Hypothalamus (tissue), 51 donors: ENCODE measurements around the gene MYT1.

Source experiments
- DNase-seq, 51 donors: peaks; one replicate each; lab custom pipeline; 2025; lab: John Stamatoyannopoulos, UW

MYT1 gene

GRCh38 chr20:64139199-64140060 lies 24.8 kb upstream of the MYT1 start:
- no peak for DNase-seq

GRCh38 chr20:64140061-64140931 lies 24.0 kb upstream of the MYT1 start:
- no peak for DNase-seq

GRCh38 chr20:64140956-64141355 lies 23.3 kb upstream of the MYT1 start:
- DNase-seq: no peak

GRCh38 chr20:64142590-64142989 lies 21.7 kb upstream of the MYT1 start:
- DNase-seq: no peak

- DNase-seq: no peak
Observed at GRCh38 chr20:64143018-64143801, 21.0 kb upstream of the MYT1 start.

GRCh38 chr20:64144144-64144912 lies 19.9 kb upstream of the MYT1 start:
- no peak for DNase-seq

- DNase-seq: no peak
Observed at GRCh38 chr20:64145458-64146300, 18.6 kb upstream of the MYT1 start.

GRCh38 chr20:64146301-64146935 lies 17.8 kb upstream of the MYT1 start:
- DNase-seq: no peak

GRCh38 chr20:64146936-64147477 lies 17.2 kb upstream of the MYT1 start:
- peak in 2 of 51 donors; percentile 11 to 36 for DNase-seq

GRCh38 chr20:64148581-64148980 lies 15.7 kb upstream of the MYT1 start:
- DNase-seq: no peak

- DNase-seq: no peak
Observed at GRCh38 chr20:64149141-64149540, 15.1 kb upstream of the MYT1 start.

- DNase-seq: no peak
Observed at GRCh38 chr20:64149809-64150560, 14.3 kb upstream of the MYT1 start.

- no peak for DNase-seq
Observed at GRCh38 chr20:64150756-64151632, 13.3 kb upstream of the MYT1 start.

GRCh38 chr20:64151633-64152530 lies 12.4 kb upstream of the MYT1 start:
- DNase-seq: no peak

GRCh38 chr20:64152906-64153305 lies 11.3 kb upstream of the MYT1 start:
- no peak for DNase-seq

- DNase-seq: no peak
Observed at GRCh38 chr20:64153410-64153809, 10.8 kb upstream of the MYT1 start.
